ENCODE results near the gene TANGO6. TPM values are rescaled to one million over a fixed set of nuclear protein-coding genes. Genes with fewer than 3 reads are reported as not detected.

Gene TANGO6
- total and polyA plus RNA-seq, 2 of the 8 experiments (the other 6 are each of a cell fraction or from before 2014, with no cell fraction given) = 5.0 to 19.5 TPM

GRCh38 chr16:69048328-69049120 lies 205.2 kb downstream of the TANGO6 start:
- H3K27ac ChIP-seq (ENCODE audit: low read depth, low read length) = no peak overlapping the region
- H2BK5ac ChIP-seq (ENCODE audit: low read depth, low read length) = no peak overlapping the region
- H3K9me3 ChIP-seq (ENCODE audit: insufficient read depth in 2 of 2, low read depth in 1 of 2, low read length in 1 of 2) = no peaks in the 10 kb centered on the region
- H4K91ac ChIP-seq (replicated peaks; ENCODE audit: insufficient read length, low read length) = no peak overlapping the region
- H3K9ac ChIP-seq (replicated peaks in 1 of 4; ENCODE audit: extremely low read depth in 1 of 4, low read depth in 3 of 4, low read length in 3 of 4) = no peak overlapping the region
- H4K8ac ChIP-seq (ENCODE audit: extremely low read depth, insufficient read depth, low read length) = no peak overlapping the region
- DNase-seq (ENCODE audit: low read depth in 1 of 2, low spot score in 2 of 2) (no peak), FAIRE-seq (no peak)
- no peak for TF ChIP-seq ZNF274 (IDR thresholded peaks at IDR 0.05; ENCODE audit: borderline replicate concordance, extremely low read depth, low read length)
- no peak for TF ChIP-seq CTBP2 (IDR thresholded peaks at IDR 0.05; ENCODE audit: borderline replicate concordance, insufficient read depth, insufficient read length, low read length)
- TF ChIP-seq SAP30 (IDR thresholded peaks at IDR 0.05; ENCODE audit: insufficient read depth, insufficient replicate concordance, low read length) = no peak
- no peak for TF ChIP-seq SIX5 (IDR thresholded peaks at IDR 0.05; ENCODE audit: low read depth, low read length)
- no peak for TF ChIP-seq CREB1 (IDR thresholded peaks at IDR 0.05)
- no peak for TF ChIP-seq NRF1 (IDR thresholded peaks at IDR 0.05; ENCODE audit: low read depth, low read length)
- no peak for TF ChIP-seq EP300 (IDR thresholded peaks at IDR 0.05; ENCODE audit: borderline replicate concordance in 1 of 2, low read depth in 2 of 2, low read length in 2 of 2)
- POLR2A ChIA-PET (ENCODE audit: partially characterized antibody) = interaction anchor here (0.6 to 1.2 kb wide), 2 partner anchors 11 to 18 kb away, joined by 3 read pairs; no protein-coding TSS in a partner anchor
- no peak overlapping the region for H2BK15ac ChIP-seq (ENCODE audit: low read length)
- WGBS, 2 experiments (ENCODE audit: extremely low coverage in 1 of 2, insufficient coverage in 1 of 2, insufficient read length in 1 of 2, insufficient replicate concordance in 2 of 2, low coverage in 1 of 2, low lambda C conversion rate in 2 of 2, missing lambda C conversion rate in 1 of 2) = 92% methylated on average over 4 of the region's 4 CpGs; no CpG with 5 or more reads in 1 of the 2 experiments
- no peak overlapping the region for H3K4me3 ChIP-seq (ENCODE audit: extremely low read depth in 1 of 4, insufficient read depth in 2 of 4, low read depth in 3 of 4, low read length in 4 of 4)
- H3K4me2 ChIP-seq (ENCODE audit: insufficient read depth in 1 of 2, low read depth in 2 of 2, low read length in 2 of 2) = no peak overlapping the region
- H3K36me3 ChIP-seq (ENCODE audit: control insufficient read depth in 2 of 4, insufficient read depth in 4 of 4, low read length in 3 of 4) = no peaks in the 10 kb centered on the region
- no peaks in the 10 kb centered on the region for H3K23me2 ChIP-seq (ENCODE audit: low read depth, low read length)
- no peak overlapping the region for H3K4ac ChIP-seq (replicated peaks; ENCODE audit: insufficient read length, low read depth, low read length)
- H3K23ac ChIP-seq (ENCODE audit: insufficient read length) = no peak overlapping the region
- no peaks in the 10 kb centered on the region for H3K79me2 ChIP-seq (ENCODE audit: control insufficient read depth in 1 of 2, insufficient read depth in 2 of 2, low read length in 2 of 2)
- no peak overlapping the region for H3K56ac ChIP-seq (replicated peaks; ENCODE audit: insufficient read length, low read depth, low read length)
- no peak overlapping the region for H2BK12ac ChIP-seq (ENCODE audit: low read depth, low read length)
- H2BK120ac ChIP-seq (replicated peaks; ENCODE audit: low read depth, low read length) = no peak overlapping the region
- H3K4me1 ChIP-seq (replicated peaks in 1 of 4; ENCODE audit: control insufficient read depth in 3 of 4, insufficient read depth in 4 of 4, low read length in 3 of 4) = no peaks in the 10 kb centered on the region
- H4K5ac ChIP-seq (ENCODE audit: insufficient read length, low read depth, low read length) = no peak overlapping the region
- CTCF ChIA-PET (ENCODE audit: partially characterized antibody) = interaction anchor here (1.0 to 2.1 kb wide), 4 partner anchors 34 to 76 kb away, joined by 3 to 4 read pairs (median 4); no protein-coding TSS in a partner anchor
- H4K20me1 ChIP-seq (replicated peaks in 1 of 2; ENCODE audit: control insufficient read depth in 1 of 2, insufficient read depth in 2 of 2, low read length in 2 of 2) = no peaks in the 10 kb centered on the region
- H3K79me1 ChIP-seq (ENCODE audit: low read depth, low read length) = no peaks in the 10 kb centered on the region
- no peak overlapping the region for H3K14ac ChIP-seq (ENCODE audit: insufficient read length)
- H2AFZ ChIP-seq (ENCODE audit: low read length) = no peak overlapping the region
- no peak overlapping the region for H2BK20ac ChIP-seq (ENCODE audit: low read length)
- H3K18ac ChIP-seq (ENCODE audit: extremely low read depth, low read length) = no peak overlapping the region
- H2AK5ac ChIP-seq (ENCODE audit: low read depth, low read length) = no peak overlapping the region
- no peaks in the 10 kb centered on the region for H3K27me3 ChIP-seq (replicated peaks in 1 of 4; ENCODE audit: control insufficient read depth in 3 of 4, extremely low read depth in 1 of 4, insufficient read depth in 3 of 4, low read length in 3 of 4)
